GM12878 (cell line): ENCODE results near the gene DIAPH2. TPM values are rescaled to one million over a fixed set of nuclear protein-coding genes. Genes with fewer than 3 reads are reported as not detected.
A peak's percentile ranks its signal among the peaks of the same experiment; 100 is the strongest.

ENCODE experiments used
- ATAC-seq: fragments of 200-7000 bp; cut with Tn5 transposase; 3 replicates; pipeline ENCODE4 v1.9.1; 2020; ENCODE audit warnings: mild to moderate bottlenecking, moderate library complexity
- BruUV-seq: library from RNA; stranded (reverse); fragments of 400-500 nt; replicated peaks from 2 replicates; lab custom pipeline; 2021; lab: Mats Ljungman, UMichigan
- CTCF ChIA-PET: fragments of 300-600 bp; sonication (Branson Sonifier 250); formaldehyde crosslinking; extraction: SDS; loops from one replicate; lab custom pipeline; 2021; ENCODE audit warnings: inconsistent platforms; lab: Yijun Ruan, JAX
- POLR2A ChIA-PET: fragments of 350-600 bp; formaldehyde crosslinking; extraction: SDS; loops from one replicate; lab custom pipeline; 2021; ENCODE audit warnings: inconsistent platforms; lab: Charles Lee
- RAD21 ChIA-PET: fragments of 300-600 bp; sonication (Branson Sonifier 250); formaldehyde crosslinking; loops from one replicate; lab custom pipeline; 2023; ENCODE audit warnings: antibody characterized with exemption; ENCODE audit not compliant: unreplicated experiment; lab: Charles Lee
- SMC1A ChIA-PET: fragments of 300-600 bp; sonication (Branson Sonifier 250); formaldehyde crosslinking; loops from one replicate; lab custom pipeline; 2023; ENCODE audit not compliant: unreplicated experiment, uncharacterized antibody; lab: Charles Lee
- DNase-seq: peaks from one replicate; pipeline ENCODE4 v3.0.0-alpha.2; 2011; ENCODE audit warnings: low read depth, low spot score
- FAIRE-seq: peaks from 3 replicates; lab custom pipeline; 2011; peaks lifted over from hg19 to GRCh38; lab: Jason Lieb, UNC
- H2AFZ ChIP-seq: 2 replicates; pipeline ENCODE4 v1.6.0; 2011; ENCODE audit warnings: low read depth, low read length, control low read depth; ENCODE audit not compliant: control insufficient read depth
- H3K27ac ChIP-seq: 2 replicates; pipeline ENCODE4 v1.5.1; 2011; ENCODE audit warnings: control low read depth; ENCODE audit not compliant: control insufficient read depth, insufficient read depth
- H3K27me3 ChIP-seq, 2 experiments: replicated peaks in 1 of 2; 2 replicates each; pipeline versions ENCODE4 v1.6.0 to v1.6.1; 2011; ENCODE audit warnings: low read length in 1 of 2; ENCODE audit not compliant: control insufficient read depth in 2 of 2, insufficient read depth in 2 of 2
- H3K36me3 ChIP-seq, 2 experiments: 2 replicates each; pipeline ENCODE4 v1.5.1; 2011; ENCODE audit warnings: low read length in 1 of 2; ENCODE audit not compliant: control insufficient read depth in 2 of 2, insufficient read depth in 2 of 2
- H3K4me1 ChIP-seq: 2 replicates; pipeline ENCODE4 v1.6.1; 2011; ENCODE audit warnings: mild to moderate bottlenecking, low read length, moderate library complexity, mixed read lengths; ENCODE audit not compliant: control insufficient read depth, insufficient read depth
- H3K4me2 ChIP-seq: 2 replicates; pipeline ENCODE4 v1.6.0; 2011; ENCODE audit warnings: control low read depth; ENCODE audit not compliant: control insufficient read depth, insufficient read depth
- H3K4me3 ChIP-seq: fragments of 200-600 bp; sonication (generic); 2 replicates; pipeline ENCODE4 v1.5.1; 2016
- H3K79me2 ChIP-seq: 2 replicates; pipeline ENCODE4 v1.6.0; 2011; ENCODE audit warnings: low read length; ENCODE audit not compliant: control insufficient read depth, insufficient read depth
- H3K9ac ChIP-seq: 2 replicates; pipeline ENCODE4 v1.8.0; 2011; ENCODE audit warnings: low read length, control low read depth, mixed read lengths; ENCODE audit not compliant: control insufficient read depth, insufficient read depth
- H3K9me3 ChIP-seq: replicated peaks from 3 replicates; pipeline ENCODE4 v1.5.1; 2011; ENCODE audit warnings: mild to moderate bottlenecking, low read length; ENCODE audit not compliant: control insufficient read depth, insufficient read depth
- H4K20me1 ChIP-seq: 2 replicates; pipeline ENCODE4 v1.6.0; 2011; ENCODE audit not compliant: control insufficient read depth, insufficient read depth
- CBX3 ChIP-seq: fragments of 200-600 bp; sonication (generic); IDR thresholded peaks from 2 replicates; pipeline ENCODE4 v1.6.1; 2016; ENCODE audit warnings: low read depth, borderline replicate concordance
- CREM ChIP-seq: IDR thresholded peaks from 2 replicates; pipeline ENCODE4 v1.6.1; 2014; ENCODE audit warnings: antibody characterized with exemption, low read depth
- ETV6 ChIP-seq, 2 experiments: fragments of 450-650 bp in 1 of 2; IDR thresholded peaks in 1 of 2; conservative IDR thresholded peaks in 1 of 2; 2 replicates each; pipeline ENCODE4 v1.6.1; 2014; ENCODE audit warnings: antibody characterized with exemption in 1 of 2, borderline replicate concordance in 1 of 2, low read depth in 1 of 2, mild to moderate bottlenecking in 1 of 2, moderate library complexity in 1 of 2
- GABPA ChIP-seq: IDR thresholded peaks from 2 replicates; pipeline ENCODE4 v1.6.1; 2014; ENCODE audit warnings: antibody characterized with exemption, low read depth, mild to moderate bottlenecking, inconsistent platforms
- JUNB ChIP-seq: IDR thresholded peaks from 2 replicates; pipeline ENCODE4 v1.6.1; 2016; ENCODE audit warnings: antibody characterized with exemption, mild to moderate bottlenecking
- KDM1A ChIP-seq: fragments of 200-600 bp; sonication (generic); IDR thresholded peaks from 2 replicates; pipeline ENCODE4 v1.6.1; 2016; ENCODE audit warnings: borderline replicate concordance
- MAX ChIP-seq: IDR thresholded peaks from 2 replicates; pipeline ENCODE4 v1.6.1; 2012; ENCODE audit warnings: low read depth, low read length, improper control_type of control experiment
- MEF2B ChIP-seq: fragments of 450-650 bp; IDR thresholded peaks from 2 replicates; pipeline ENCODE4 v1.6.1; 2018; ENCODE audit warnings: mild to moderate bottlenecking, moderate library complexity; ENCODE audit not compliant: partially characterized antibody, poor library complexity, severe bottlenecking
- MTA2 ChIP-seq: fragments of 450-650 bp; IDR thresholded peaks from 2 replicates; pipeline ENCODE4 v1.6.1; 2016; ENCODE audit warnings: low read depth, mild to moderate bottlenecking, moderate library complexity
- NFYB ChIP-seq: IDR thresholded peaks from 2 replicates; pipeline ENCODE4 v1.6.1; 2011; ENCODE audit warnings: low read depth, mild to moderate bottlenecking, low read length, improper control_type of control experiment, moderate library complexity; ENCODE audit not compliant: insufficient read depth
- NRF1 ChIP-seq: conservative IDR thresholded peaks from 2 replicates; pipeline ENCODE4 v1.6.1; 2011; ENCODE audit warnings: mild to moderate bottlenecking, low read depth, low read length, improper control_type of control experiment
- SP1 ChIP-seq: IDR thresholded peaks from one replicate; pipeline ENCODE4 v1.6.1; 2011; ENCODE audit warnings: low read depth, low read length
- TCF7 ChIP-seq: IDR thresholded peaks from 2 replicates; pipeline ENCODE4 v1.6.1; 2014; ENCODE audit warnings: antibody characterized with exemption, borderline replicate concordance
- WGBS: methylation state at CpG from one replicate; pipeline ENCODE4 v1.1.6; 2016; ENCODE audit warnings: low lambda C conversion rate; ENCODE audit not compliant: insufficient replicate concordance, insufficient coverage; ENCODE audit errors: missing lambda C conversion rate; 5-methylcytosine and 5-hydroxymethylcytosine counted together
- in situ Hi-C: fragments of 300-500 bp; cut with MboI; formaldehyde crosslinking; loops from 9 replicates; pipeline ENCODE4 v1.14.3; 2018; ENCODE audit warnings: mixed read lengths
- intact Hi-C: fragments of 100-400 bp; cut with micrococcal nuclease; formaldehyde crosslinking; loops from one replicate; pipeline ENCODE4 v1.14.2; 2022; ENCODE audit not compliant: unreplicated experiment
- polyA plus RNA-seq, 11 experiments: library from polyadenylated mRNA; depleted of rRNA in 4 of 11; unstranded in 6 of 11; stranded (reverse) in 5 of 11; fragments of >200 nt; fragmentation: Nextera tagmentation in 4 of 11; fragmentation: Illumina TruSeq in 1 of 11; extraction: Ambion mirVana in 4 of 11; extraction: Trizol in 1 of 11; gene quantifications; 1 replicate in 1 of 11; 2 replicates in 10 of 11; pipeline versions ENCODE4 v1.2.1 to v1.2.3, GENCODE V29; 2011 to 2016; ENCODE audit warnings: inconsistent platforms in 2 of 11, missing spikeins in 2 of 11, low read depth in 1 of 11
- total RNA-seq, 4 experiments: library from RNA; depleted of rRNA in 3 of 4; stranded (reverse); fragments of >200 nt in 3 of 4; fragmentation: Illumina TruSeq in 1 of 4; extraction: Trizol in 1 of 4; gene quantifications; 2 replicates each; pipeline versions ENCODE4 v1.2.1 to v1.2.3, GENCODE V29; 2013 to 2021

Gene DIAPH2
- total and polyA plus RNA-seq, 10 of the 15 experiments (the other 5 are each of a cell fraction or from before 2014, with no cell fraction given): 2.2 to 16.6 (median 8.8) TPM

GRCh38 chrX:96682516-96682915, 2.1 kb upstream of the DIAPH2 start:
- RAD21 ChIA-PET: no interaction called here
- no peak for FAIRE-seq

GRCh38 chrX:96683997-96684338, 674 bp upstream of the DIAPH2 start:
- Histone ChIP-seq H3K27me3 (no peaks in the 10 kb centered on the region), H3K9ac (no peak overlapping the region), H3K36me3 (no peaks in the 10 kb centered on the region), H3K4me3 (no peak overlapping the region), H3K9me3 (no peaks in the 10 kb centered on the region), H2AFZ (peak overlapping the region; percentile 52; the same call in 1 of the 2 replicates), H3K79me2 (no peaks in the 10 kb centered on the region; the same call in none of the 2 replicates), H3K27ac (no peak overlapping the region), H3K4me2 (0 out of 2 replicates have a peak overlapping the region, but pooled peaks have one; percentile 17), H3K4me1 (no peaks in the 10 kb centered on the region), H4K20me1 (no peaks in the 10 kb centered on the region)
- FAIRE-seq: no peak
- SMC1A ChIA-PET: interaction anchor here (1.7 to 1.9 kb wide), 2 partner anchors 37 to 82 kb away, joined by 4 read pairs; no protein-coding TSS in a partner anchor
- no peak for DNase-seq
- ATAC-seq: no peak; the same call in 2 of the 3 replicates
- CTCF ChIA-PET: interaction anchor here (0.5 kb wide), 1 partner anchor 537 kb away, joined by 3 read pairs; no protein-coding TSS in a partner anchor
- POLR2A ChIA-PET: no interaction called here
- RAD21 ChIA-PET: interaction anchor here (0.6 to 1.0 kb wide), 3 partner anchors 35 to 79 kb away, joined by 3 to 4 read pairs (median 3); no protein-coding TSS in a partner anchor
- no peak for TF ChIP-seq NRF1
- TF ChIP-seq MTA2: 0 out of 2 replicates have a peak, but pooled peaks have one; percentile 5
- TF ChIP-seq MEF2B: peak; percentile 83
- no peak for TF ChIP-seq SP1
- no TSS peak for BruUV-seq
- intact Hi-C loops: no loop called here
- 27% methylated on average over 8 of the region's 8 CpGs for WGBS
- in situ Hi-C loops: no loop called here

More at GRCh38 chrX:96682516-96682915, 2.1 kb upstream of the DIAPH2 start:
- DNase-seq (no peak), ATAC-seq (no peak)
- ChIA-PET POLR2A (no interaction called here), SMC1A (interaction anchor here (1.9 kb wide), 1 partner anchor 84 kb away, joined by 4 read pairs; no protein-coding TSS in a partner anchor)
- H3K36me3 ChIP-seq: no peaks in the 10 kb centered on the region
- no TSS peak for BruUV-seq
- H3K9ac ChIP-seq: no peak overlapping the region
- intact Hi-C loops: no loop called here
- no peaks in the 10 kb centered on the region for H3K27me3 ChIP-seq
- no peak overlapping the region for H3K4me2 ChIP-seq
- 63% methylated on average over 4 of the region's 4 CpGs for WGBS
- H3K4me1 ChIP-seq: no peaks in the 10 kb centered on the region
- no peaks in the 10 kb centered on the region for H4K20me1 ChIP-seq
- in situ Hi-C loops: no loop called here
- H3K4me3 ChIP-seq: no peak overlapping the region
- H3K27ac ChIP-seq: no peak overlapping the region
- no peaks in the 10 kb centered on the region for H3K9me3 ChIP-seq
- H3K79me2 ChIP-seq: no peaks in the 10 kb centered on the region; the same call in none of the 2 replicates
- no peak overlapping the region for H2AFZ ChIP-seq
- no peak for TF ChIP-seq GABPA
- no peak for TF ChIP-seq NFYB
- no peak for TF ChIP-seq MAX
- no peak for TF ChIP-seq CBX3
- no peak for TF ChIP-seq CREM
- TF ChIP-seq TCF7: no peak
- TF ChIP-seq JUNB: no peak
- TF ChIP-seq ETV6 (conservative IDR thresholded peaks at IDR 0.05 in 1 of 2, IDR thresholded peaks at IDR 0.05 in 1 of 2; ENCODE audit: borderline replicate concordance in 1 of 2, low read depth in 1 of 2): no peak
- TF ChIP-seq KDM1A: no peak
- TF ChIP-seq, all 136 proteins: peak for 0
- CTCF ChIA-PET: no interaction called here
